VCaP (cell line): ENCODE measurements around the gene COX6B2.

ENCODE experiments used
- H3K27ac ChIP-seq: fragments of 450-650 bp; 2 replicates; pipeline ENCODE4 v1.5.1; 2017
- TF ChIP-seq, protein P1 (sequence below): fragments of 450-650 bp; conservative IDR thresholded peaks from 2 replicates; pipeline ENCODE4 v1.5.1; 2017; ENCODE audit warnings: mild to moderate bottlenecking, moderate library complexity

The COX6B2 gene

DNA sequence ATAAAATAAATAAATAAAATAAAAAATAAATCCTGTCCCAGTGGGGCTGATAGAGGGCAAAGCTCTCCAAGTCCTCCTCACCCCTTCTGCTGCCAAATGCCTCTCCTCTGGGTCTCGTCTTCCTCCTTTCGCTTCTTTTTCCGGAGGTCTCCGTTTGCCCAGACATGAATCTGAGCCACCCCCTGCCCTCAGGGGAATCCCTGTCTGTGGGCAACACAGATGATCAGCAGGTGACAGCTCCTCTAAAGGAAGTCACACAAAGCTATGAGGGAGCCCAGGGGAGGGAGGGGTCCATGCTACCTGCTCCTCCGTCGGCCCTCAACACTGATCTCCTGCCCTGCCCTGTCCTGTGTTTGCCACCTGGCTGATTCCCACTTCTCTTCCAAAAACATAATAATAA is 29.9 kb downstream of the COX6B2 start:
- H3K27ac ChIP-seq = no peak overlapping the region
- TF ChIP-seq, protein P1, sequence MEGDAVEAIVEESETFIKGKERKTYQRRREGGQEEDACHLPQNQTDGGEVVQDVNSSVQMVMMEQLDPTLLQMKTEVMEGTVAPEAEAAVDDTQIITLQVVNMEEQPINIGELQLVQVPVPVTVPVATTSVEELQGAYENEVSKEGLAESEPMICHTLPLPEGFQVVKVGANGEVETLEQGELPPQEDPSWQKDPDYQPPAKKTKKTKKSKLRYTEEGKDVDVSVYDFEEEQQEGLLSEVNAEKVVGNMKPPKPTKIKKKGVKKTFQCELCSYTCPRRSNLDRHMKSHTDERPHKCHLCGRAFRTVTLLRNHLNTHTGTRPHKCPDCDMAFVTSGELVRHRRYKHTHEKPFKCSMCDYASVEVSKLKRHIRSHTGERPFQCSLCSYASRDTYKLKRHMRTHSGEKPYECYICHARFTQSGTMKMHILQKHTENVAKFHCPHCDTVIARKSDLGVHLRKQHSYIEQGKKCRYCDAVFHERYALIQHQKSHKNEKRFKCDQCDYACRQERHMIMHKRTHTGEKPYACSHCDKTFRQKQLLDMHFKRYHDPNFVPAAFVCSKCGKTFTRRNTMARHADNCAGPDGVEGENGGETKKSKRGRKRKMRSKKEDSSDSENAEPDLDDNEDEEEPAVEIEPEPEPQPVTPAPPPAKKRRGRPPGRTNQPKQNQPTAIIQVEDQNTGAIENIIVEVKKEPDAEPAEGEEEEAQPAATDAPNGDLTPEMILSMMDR = no peak

DNA sequence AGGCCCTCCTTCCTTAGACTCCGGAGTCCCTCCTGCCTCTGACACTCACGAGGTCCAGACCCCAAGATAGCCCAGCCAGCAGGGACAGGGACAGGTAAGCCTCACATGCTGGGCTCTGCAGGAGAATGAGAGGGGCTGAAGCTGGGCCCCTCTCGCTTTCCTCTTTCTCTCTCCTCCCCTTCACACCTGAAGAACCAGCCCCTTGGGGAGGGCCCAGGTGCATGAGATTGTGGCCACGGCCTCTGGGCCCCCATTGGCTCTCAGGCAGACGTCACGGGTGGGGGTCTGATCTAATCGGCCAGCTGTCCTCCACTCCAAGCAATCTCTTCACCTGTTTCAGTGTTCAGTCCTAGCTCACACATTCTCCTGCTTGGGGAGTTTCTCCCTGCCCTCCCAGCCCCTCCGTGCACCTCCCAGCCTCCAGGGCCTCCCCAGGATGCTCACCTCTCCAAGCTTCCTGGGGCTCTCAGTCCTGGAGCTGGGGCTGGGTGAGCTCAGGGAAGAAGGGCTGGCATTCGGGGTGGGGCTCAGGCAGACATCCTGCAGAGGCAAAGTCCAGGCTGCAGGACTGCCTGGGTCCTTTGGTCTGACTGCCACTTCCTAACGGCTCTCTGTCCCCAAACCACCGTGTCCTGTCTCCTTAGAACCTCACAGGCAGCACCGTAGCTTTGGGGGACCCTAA is 32.2 kb downstream of the COX6B2 start:
- TF ChIP-seq, protein P1 = no peak
- H3K27ac ChIP-seq = no peak overlapping the region

DNA sequence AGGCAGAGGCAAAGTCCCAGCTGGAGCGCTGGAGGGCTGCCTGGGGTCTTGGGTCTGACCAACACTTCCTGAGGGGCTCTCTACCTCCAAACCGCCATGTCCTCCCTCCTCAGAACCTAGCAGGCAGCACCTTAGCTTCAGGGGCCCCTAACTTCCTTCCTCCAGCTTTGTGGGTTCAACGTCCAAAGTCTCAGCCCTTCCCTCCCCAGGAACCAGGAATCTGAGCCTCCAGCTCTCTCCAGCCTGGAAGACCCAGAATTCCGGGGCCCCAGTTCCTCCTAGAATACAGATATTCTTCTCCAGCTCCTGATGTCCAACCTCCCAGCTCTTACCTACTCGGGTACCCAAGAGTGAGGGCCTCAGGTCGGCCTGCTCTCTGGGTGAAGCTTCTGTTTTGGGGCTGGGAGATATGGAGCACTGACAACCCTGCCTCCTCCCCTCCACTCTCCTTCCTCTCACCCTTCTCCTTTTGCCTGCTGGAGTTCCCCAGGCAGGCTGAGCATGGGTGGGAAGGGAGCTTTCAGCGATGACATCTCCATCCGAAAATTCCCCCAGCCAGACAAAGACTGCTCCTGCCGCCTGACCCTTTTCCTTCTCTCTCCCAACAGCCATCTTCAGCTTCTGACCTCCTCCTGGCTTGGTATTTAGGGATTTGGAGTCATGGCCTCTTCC is 32.9 kb downstream of the COX6B2 start:
- no peak overlapping the region for H3K27ac ChIP-seq
- TF ChIP-seq, protein P1 = no peak

DNA sequence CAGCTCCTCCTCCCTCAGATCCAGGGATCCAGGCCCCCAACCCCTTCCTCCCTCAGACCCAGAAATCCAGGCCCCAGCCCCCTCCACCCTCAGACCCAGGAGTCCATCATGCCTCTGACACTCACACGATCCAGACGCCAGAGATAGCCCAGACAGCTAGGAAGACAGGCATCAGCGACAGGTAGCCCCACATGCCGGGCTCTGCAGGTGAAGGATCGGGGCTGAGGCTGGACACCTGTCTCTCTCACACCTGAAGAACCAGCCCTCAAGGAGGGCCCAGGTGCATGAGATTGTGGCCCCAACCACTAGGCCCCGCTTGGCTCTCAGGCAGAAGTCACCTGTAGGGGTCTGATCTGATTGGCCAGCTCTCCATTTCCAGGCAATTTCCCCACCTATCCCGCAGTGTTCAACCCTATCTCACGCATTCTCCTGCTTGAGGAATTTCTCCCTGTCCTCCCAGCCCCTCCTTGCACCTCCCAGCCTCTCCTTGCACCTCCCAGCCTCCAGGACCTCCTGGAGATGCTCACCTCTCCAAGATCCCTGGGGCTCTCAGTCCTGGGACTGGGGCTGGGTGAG is 33.6 kb downstream of the COX6B2 start:
- TF ChIP-seq, protein P1 = no peak
- H3K27ac ChIP-seq = no peak overlapping the region

DNA sequence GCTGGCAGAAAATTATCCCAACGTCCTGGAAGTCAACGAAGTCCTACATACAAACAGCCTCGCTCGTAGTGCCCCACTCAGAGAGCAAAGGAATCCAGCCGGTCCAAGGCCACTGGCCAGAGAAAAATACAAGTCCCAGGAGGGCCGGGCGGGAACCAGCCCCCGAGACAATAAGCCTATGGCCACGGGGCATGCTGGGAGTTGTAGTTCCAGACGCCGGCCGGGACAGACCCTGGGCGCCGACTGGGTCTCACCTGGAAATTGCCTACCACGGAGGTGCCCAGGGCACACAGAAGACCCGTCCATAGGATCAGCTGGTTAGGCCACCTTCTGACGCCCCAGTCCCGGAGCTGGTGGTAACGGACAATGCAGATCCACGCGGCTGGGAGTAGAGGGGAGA is 34.7 kb downstream of the COX6B2 start:
- no peak overlapping the region for H3K27ac ChIP-seq
- TF ChIP-seq, protein P1 = no peak

DNA sequence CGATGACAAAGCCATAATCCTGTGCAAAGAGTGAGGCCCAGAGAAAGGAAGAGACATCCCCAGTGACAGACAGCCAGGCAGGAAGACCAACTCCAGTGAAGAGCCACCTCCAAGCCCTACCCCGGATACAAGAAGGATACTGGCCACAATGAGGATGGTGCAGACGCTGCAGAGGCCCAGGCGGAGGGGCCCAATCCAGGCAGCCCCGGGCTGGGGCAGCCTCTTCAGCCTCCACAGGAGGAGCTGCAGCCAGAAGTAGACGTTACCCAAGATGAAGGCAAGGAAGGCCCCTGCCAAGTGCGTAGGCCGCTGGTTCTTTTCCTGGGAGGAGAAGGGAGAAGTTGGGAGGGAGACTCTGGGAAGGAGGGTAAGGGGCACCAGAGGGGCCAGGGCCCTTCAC is 37.9 kb downstream of the COX6B2 start:
- TF ChIP-seq, protein P1 = no peak
- no peak overlapping the region for H3K27ac ChIP-seq

DNA sequence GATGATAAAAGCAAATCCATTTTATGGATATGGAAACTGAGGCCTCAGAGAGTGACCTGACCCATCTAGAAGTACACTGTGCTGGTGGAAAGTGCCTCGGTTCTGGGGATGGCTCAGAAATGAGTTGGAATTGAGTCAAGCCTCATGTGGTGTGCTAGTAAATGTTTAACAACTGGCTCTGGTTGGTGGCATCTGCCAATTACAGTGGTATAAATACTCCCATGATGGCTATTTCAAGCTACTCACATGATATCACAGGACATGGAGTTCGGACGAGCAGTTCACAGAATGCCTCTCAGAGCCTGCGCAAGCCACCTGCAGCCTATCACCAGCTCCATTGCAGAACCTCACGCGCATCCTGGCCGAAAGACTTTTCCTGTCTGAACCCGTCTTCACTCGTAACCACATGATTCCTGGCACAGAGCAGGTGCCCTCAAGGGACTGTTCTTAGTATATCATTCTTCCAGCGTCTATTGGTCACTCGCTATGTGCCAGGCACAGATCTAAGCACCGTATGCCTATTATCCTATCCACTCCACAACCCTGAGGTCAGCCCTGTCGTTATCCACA is 38.5 kb downstream of the COX6B2 start:
- H3K27ac ChIP-seq = no peak overlapping the region
- TF ChIP-seq, protein P1 = no peak
